B cell (primary cell): ENCODE measurements around the gene DLG2. TPM values are rescaled to one million over a fixed set of nuclear protein-coding genes. Genes with fewer than 3 reads are reported as not detected.

Experiments
- ATAC-seq: fragments of 200-7000 bp; cut with Tn5 transposase; one replicate; pipeline ENCODE4 v1.10.0; 2021; ENCODE audit warnings: low read depth, mild to moderate bottlenecking, moderate number of reproducible peaks, moderate library complexity
- CTCF ChIA-PET: fragments of 350-600 bp; sonication (Branson Sonifier 250); formaldehyde crosslinking; loops from one replicate; lab custom pipeline; 2021; ENCODE audit warnings: antibody characterized with exemption, inconsistent platforms; lab: Charles Lee
- POLR2A ChIA-PET: fragments of 350-600 bp; sonication (Branson Sonifier 250); formaldehyde crosslinking; loops from one replicate; lab custom pipeline; 2021; ENCODE audit warnings: antibody characterized with exemption; lab: Charles Lee
- DNase-seq: peaks from one replicate; pipeline ENCODE4 v3.0.0; 2013
- H2AFZ ChIP-seq: 2 replicates; pipeline ENCODE4 v1.6.1; 2012; ENCODE audit warnings: mild to moderate bottlenecking, low read depth, low read length; ENCODE audit not compliant: insufficient read depth, poor library complexity, severe bottlenecking
- H3K27ac ChIP-seq, 2 donors: 1 replicate in 1 of 2; 2 replicates in 1 of 2; pipeline ENCODE4 v1.5.1; 2012 to 2013; ENCODE audit warnings: low read length in 2 of 2, mild to moderate bottlenecking in 2 of 2, moderate library complexity in 1 of 2
- H3K27me3 ChIP-seq, 4 experiments: fragments of 200-600 bp in 1 of 4; sonication (generic) in 1 of 4; replicated peaks in 1 of 4; 1 replicate in 2 of 4; 2 replicates in 2 of 4; pipeline versions ENCODE4 v1.6.1 to v1.7.0; 2013 to 2016; ENCODE audit warnings: low read length in 3 of 4, mild to moderate bottlenecking in 2 of 4, mixed read lengths in 1 of 4, moderate library complexity in 1 of 4; ENCODE audit not compliant: insufficient read depth in 4 of 4, control insufficient read depth in 3 of 4; ENCODE audit errors: control extremely low read depth in 1 of 4
- H3K36me3 ChIP-seq, 2 experiments: replicated peaks in 1 of 2; 1 replicate in 1 of 2; 2 replicates in 1 of 2; pipeline versions ENCODE4 v1.6.1 to v1.7.1; 2013; ENCODE audit warnings: low read length in 1 of 2; ENCODE audit not compliant: insufficient read depth in 2 of 2, control insufficient read depth in 1 of 2; ENCODE audit errors: control extremely low read depth in 1 of 2, extremely low read depth in 1 of 2
- H3K4me1 ChIP-seq, 2 donors: fragments of 200-600 bp in 1 of 2; sonication (generic) in 1 of 2; 1 replicate in 1 of 2; 2 replicates in 1 of 2; pipeline versions ENCODE4 v1.5.1 to v1.6.1; 2013 to 2017; ENCODE audit warnings: low read length in 2 of 2; ENCODE audit not compliant: control insufficient read depth in 2 of 2, insufficient read depth in 2 of 2
- H3K4me2 ChIP-seq: replicated peaks from 2 replicates; pipeline ENCODE3; 2012; ENCODE audit warnings: mild to moderate bottlenecking, low read depth, low read length; ENCODE audit not compliant: poor library complexity, severe bottlenecking
- H3K4me3 ChIP-seq, 5 experiments: fragments of 200-600 bp in 1 of 5; sonication (generic) in 1 of 5; 1 replicate in 3 of 5; 2 replicates in 2 of 5; pipeline versions ENCODE4 v1.5.1 to v1.7.0; 2011 to 2016; ENCODE audit warnings: low read length in 4 of 5, mild to moderate bottlenecking in 4 of 5, low read depth in 2 of 5, control low read depth in 1 of 5, moderate library complexity in 1 of 5; ENCODE audit not compliant: insufficient read depth in 1 of 5; ENCODE audit errors: control extremely low read depth in 1 of 5, extremely low read depth in 1 of 5
- H3K79me2 ChIP-seq: fragments of 200-600 bp; sonication (generic); one replicate; pipeline ENCODE4 v1.6.0; 2016; ENCODE audit warnings: low read length; ENCODE audit not compliant: control insufficient read depth, insufficient read depth
- H3K9ac ChIP-seq: fragments of 200-600 bp; sonication (generic); 2 replicates; pipeline ENCODE4 v1.6.1; 2017; ENCODE audit warnings: mild to moderate bottlenecking, low read length, moderate library complexity
- H3K9me3 ChIP-seq, 3 donors: one replicate each; pipeline versions ENCODE4 v1.6.1 to v1.7.1; 2013; ENCODE audit warnings: low read length in 2 of 3; ENCODE audit not compliant: control insufficient read depth in 2 of 3, insufficient read depth in 1 of 3; ENCODE audit errors: control extremely low read depth in 1 of 3
- H4K20me1 ChIP-seq: 2 replicates; pipeline ENCODE4 v1.6.0; 2012; ENCODE audit warnings: mild to moderate bottlenecking, low read length; ENCODE audit not compliant: insufficient read depth, control insufficient read depth, poor library complexity, severe bottlenecking
- H3K27ac Mint-ChIP-seq: one replicate; pipeline ENCODE4 v1.8.0; 2021; ENCODE audit warnings: mixed read lengths
- H3K27me3 Mint-ChIP-seq: one replicate; pipeline ENCODE4 v1.8.0; 2021; ENCODE audit warnings: mixed read lengths
- H3K4me1 Mint-ChIP-seq: one replicate; pipeline ENCODE4 v1.8.0; 2021; ENCODE audit warnings: mixed read lengths
- H3K4me3 Mint-ChIP-seq: one replicate; pipeline ENCODE4 v1.8.0; 2021; ENCODE audit warnings: mixed read lengths
- H3K9me3 Mint-ChIP-seq: one replicate; pipeline ENCODE4 v1.8.0; 2022; ENCODE audit warnings: mixed read lengths; ENCODE audit not compliant: insufficient read depth
- CTCF ChIP-seq: fragments of 200-600 bp; IDR thresholded peaks from one replicate; pipeline ENCODE4 v1.8.0; 2022; ENCODE audit warnings: antibody characterized with exemption, mild to moderate bottlenecking
- EZH2 ChIP-seq: IDR thresholded peaks from 2 replicates; pipeline ENCODE4 v1.6.1; 2012; ENCODE audit warnings: borderline replicate concordance, low read depth, mild to moderate bottlenecking, moderate library complexity, low read length; ENCODE audit not compliant: insufficient read depth, poor library complexity, severe bottlenecking
- WGBS: methylation state at CpG from one replicate; pipeline ENCODE4 v1.1.5; 2013; ENCODE audit warnings: missing lambda C conversion rate; ENCODE audit not compliant: insufficient coverage; 5-methylcytosine and 5-hydroxymethylcytosine counted together
- intact Hi-C: fragments of 100-400 bp; cut with micrococcal nuclease; formaldehyde crosslinking; loops from one replicate; pipeline ENCODE4 v1.10.0; 2022
- polyA plus RNA-seq: library from polyadenylated mRNA; depleted of rRNA; stranded (reverse); fragments of >200 nt; gene quantifications from 2 replicates; pipeline ENCODE4 v1.2.3, GENCODE V29; 2012
- total RNA-seq, 2 donors: library from RNA; stranded (reverse); fragments of 120-200 nt in 1 of 2; gene quantifications; 1 replicate in 1 of 2; 2 replicates in 1 of 2; pipeline versions ENCODE4 v1.2.3 to v1.2.4, GENCODE V29; 2013 to 2022

Gene DLG2
- total and polyA plus RNA-seq, 2 donors (not counting 1 experiment from before 2014, with no cell fraction given): 0.54 to 5.4 TPM

DNA sequence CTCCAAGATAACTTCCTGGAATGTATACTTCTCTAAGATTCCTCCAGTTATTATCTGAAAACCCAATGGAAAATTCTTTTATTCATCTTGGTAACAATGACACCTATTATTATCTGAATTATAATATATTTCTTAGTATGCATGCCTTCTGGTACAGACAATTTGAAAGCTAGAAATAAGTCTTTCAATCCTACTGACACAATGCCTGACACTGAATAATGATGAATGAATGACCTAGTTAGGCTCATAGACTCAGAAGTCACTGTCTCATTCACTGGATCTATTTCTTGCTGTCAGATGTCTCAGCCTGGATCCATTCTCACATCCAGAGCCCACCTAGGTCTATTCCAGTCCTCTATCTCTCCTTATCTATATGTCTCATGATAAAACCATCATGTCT, 1214.3 kb downstream of the DLG2 start:
- no peaks in the 10 kb centered on the region for H3K9me3 ChIP-seq
- POLR2A ChIA-PET: no interaction called here
- H3K4me1 ChIP-seq: no peaks in the 10 kb centered on the region
- no peaks in the 10 kb centered on the region for H4K20me1 ChIP-seq
- no peak for DNase-seq
- H3K27ac Mint-ChIP-seq: no peak overlapping the region
- no peak overlapping the region for H3K9ac ChIP-seq
- intact Hi-C loops: no loop called here
- peaks cover 3% of the 10 kb centered on the region for H3K27me3 Mint-ChIP-seq
- CTCF ChIA-PET: no interaction called here
- H3K4me3 ChIP-seq: no peak overlapping the region
- H3K4me1 Mint-ChIP-seq: no peaks in the 10 kb centered on the region
- no peak for ATAC-seq
- H3K27ac ChIP-seq: no peak overlapping the region
- no peak overlapping the region for H2AFZ ChIP-seq
- no peak overlapping the region for H3K4me3 Mint-ChIP-seq
- H3K36me3 ChIP-seq: no peaks in the 10 kb centered on the region
- H3K79me2 ChIP-seq: no peaks in the 10 kb centered on the region
- H3K27me3 ChIP-seq: no peaks in the 10 kb centered on the region
- H3K9me3 Mint-ChIP-seq: no peaks in the 10 kb centered on the region
- H3K4me2 ChIP-seq: no peak overlapping the region
- TF ChIP-seq EZH2 (no peak), CTCF (no peak)

DNA sequence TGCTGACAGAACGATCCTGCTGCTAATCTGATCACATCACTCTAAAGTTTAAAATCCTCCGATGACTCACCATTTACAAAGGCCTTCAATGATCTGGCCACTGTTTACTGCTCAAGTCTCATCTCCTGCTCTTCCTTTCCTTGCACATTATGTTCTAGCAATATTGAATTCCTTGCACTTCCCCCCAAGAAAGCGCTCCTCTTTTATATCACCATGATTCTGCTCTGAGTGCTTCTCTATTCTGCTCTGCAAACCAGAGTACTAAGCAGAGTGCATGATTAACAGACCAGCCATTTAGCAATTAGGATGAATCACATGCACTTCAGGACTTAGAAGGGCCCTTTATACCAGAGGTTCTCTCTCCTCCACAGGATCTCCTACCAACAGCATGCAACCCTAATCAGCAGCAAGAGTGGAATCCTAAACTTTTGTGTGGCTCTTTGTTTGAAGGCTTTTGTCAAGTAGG, 1218.2 kb downstream of the DLG2 start:
- Mint-ChIP-seq H3K27ac (no peak overlapping the region), H3K9me3 (no peaks in the 10 kb centered on the region), H3K27me3 (peaks cover 8% of the 10 kb centered on the region), H3K4me3 (no peak overlapping the region), H3K4me1 (no peaks in the 10 kb centered on the region)
- no peak overlapping the region for H3K9ac ChIP-seq
- no peak overlapping the region for H3K27ac ChIP-seq
- no peaks in the 10 kb centered on the region for H3K27me3 ChIP-seq
- TF ChIP-seq EZH2 (no peak), CTCF (no peak)
- H3K79me2 ChIP-seq: no peaks in the 10 kb centered on the region
- no peaks in the 10 kb centered on the region for H3K9me3 ChIP-seq
- intact Hi-C loops: no loop called here
- H2AFZ ChIP-seq: no peak overlapping the region
- POLR2A ChIA-PET: no interaction called here
- no peak for ATAC-seq
- H3K36me3 ChIP-seq: no peaks in the 10 kb centered on the region
- H3K4me2 ChIP-seq: no peak overlapping the region
- H4K20me1 ChIP-seq: no peaks in the 10 kb centered on the region
- 89% methylated on average over 3 of the region's 3 CpGs for WGBS
- no peak overlapping the region for H3K4me3 ChIP-seq
- H3K4me1 ChIP-seq: no peaks in the 10 kb centered on the region
- CTCF ChIA-PET: no interaction called here
- no peak for DNase-seq
